BJ (cell line): ENCODE results near the gene ADIPOQ. TPM values are rescaled to one million over a fixed set of nuclear protein-coding genes. Genes with fewer than 3 reads are reported as not detected.
"Not testable (repeated sequence)": the region's sequence is repeated elsewhere in the genome, so short reads cannot be mapped to it uniquely, and the experiment has no call there.

Experiments used
- CTCF ChIA-PET: fragments of 350-600 bp; formaldehyde crosslinking; extraction: SDS; loops from one replicate; lab custom pipeline; 2021; ENCODE audit warnings: antibody characterized with exemption, inconsistent platforms; lab: Yijun Ruan, JAX
- POLR2A ChIA-PET: fragments of 300-600 bp; sonication (Branson Sonifier 250); formaldehyde crosslinking; extraction: SDS; loops from one replicate; lab custom pipeline; 2021; ENCODE audit warnings: antibody characterized with exemption; lab: Charles Lee
- DNase-seq: peaks from one replicate; pipeline ENCODE4 v3.0.0-alpha.2; 2011; ENCODE audit warnings: low read depth
- H3K27me3 ChIP-seq: 2 replicates; pipeline ENCODE4 v1.6.0; 2011; ENCODE audit warnings: low read length; ENCODE audit not compliant: control insufficient read depth, insufficient read depth
- H3K36me3 ChIP-seq: 2 replicates; pipeline ENCODE4 v1.5.1; 2011; ENCODE audit warnings: low read length; ENCODE audit not compliant: control insufficient read depth, insufficient read depth
- H3K4me3 ChIP-seq: 2 replicates; pipeline ENCODE4 v1.5.1; 2011; ENCODE audit warnings: low read depth, mild to moderate bottlenecking, control low read depth, low read length
- polyA plus RNA-seq: library from polyadenylated mRNA; depleted of rRNA; stranded (reverse); fragments of >200 nt; gene quantifications from 2 replicates; pipeline ENCODE4 v1.2.3, GENCODE V29; 2011
- TF ChIP-seq, protein P1 (sequence below): IDR thresholded peaks from 2 replicates; pipeline ENCODE4 v1.5.1; 2011; ENCODE audit warnings: low read depth, mild to moderate bottlenecking, control low read depth, inconsistent platforms, low read length, moderate library complexity; ENCODE audit not compliant: insufficient read depth

The ADIPOQ gene
- polyA plus RNA-seq, 1 experiment, result not detected

DNA sequence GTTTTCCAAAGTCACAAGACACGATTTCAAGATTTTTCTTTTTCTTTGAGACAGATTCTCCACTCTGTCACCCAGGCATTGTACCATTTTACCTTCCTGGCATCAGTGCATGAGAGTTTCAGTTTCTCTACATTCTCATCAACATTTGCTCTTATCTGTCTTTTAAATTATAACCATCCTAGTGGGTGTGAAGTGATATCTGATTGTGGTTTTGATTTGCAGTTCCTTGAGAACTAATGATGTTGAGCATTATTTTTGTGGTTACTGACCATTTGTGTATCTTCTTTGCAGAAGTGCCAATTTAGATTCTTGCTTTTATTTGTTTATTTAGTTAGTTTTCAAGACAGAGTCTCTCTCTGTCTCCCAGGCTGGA is 41.2 kb downstream of the ADIPOQ start:
- TF ChIP-seq, protein P1, sequence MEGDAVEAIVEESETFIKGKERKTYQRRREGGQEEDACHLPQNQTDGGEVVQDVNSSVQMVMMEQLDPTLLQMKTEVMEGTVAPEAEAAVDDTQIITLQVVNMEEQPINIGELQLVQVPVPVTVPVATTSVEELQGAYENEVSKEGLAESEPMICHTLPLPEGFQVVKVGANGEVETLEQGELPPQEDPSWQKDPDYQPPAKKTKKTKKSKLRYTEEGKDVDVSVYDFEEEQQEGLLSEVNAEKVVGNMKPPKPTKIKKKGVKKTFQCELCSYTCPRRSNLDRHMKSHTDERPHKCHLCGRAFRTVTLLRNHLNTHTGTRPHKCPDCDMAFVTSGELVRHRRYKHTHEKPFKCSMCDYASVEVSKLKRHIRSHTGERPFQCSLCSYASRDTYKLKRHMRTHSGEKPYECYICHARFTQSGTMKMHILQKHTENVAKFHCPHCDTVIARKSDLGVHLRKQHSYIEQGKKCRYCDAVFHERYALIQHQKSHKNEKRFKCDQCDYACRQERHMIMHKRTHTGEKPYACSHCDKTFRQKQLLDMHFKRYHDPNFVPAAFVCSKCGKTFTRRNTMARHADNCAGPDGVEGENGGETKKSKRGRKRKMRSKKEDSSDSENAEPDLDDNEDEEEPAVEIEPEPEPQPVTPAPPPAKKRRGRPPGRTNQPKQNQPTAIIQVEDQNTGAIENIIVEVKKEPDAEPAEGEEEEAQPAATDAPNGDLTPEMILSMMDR, result no peak
- POLR2A ChIA-PET, result no interaction called here
- Histone ChIP-seq H3K4me3 (no peak overlapping the region), H3K36me3 (no peaks in the 10 kb centered on the region), H3K27me3 (peaks cover 4% of the 10 kb centered on the region; the same call in 1 of the 2 replicates)
- CTCF ChIA-PET, result no interaction called here
- no peak for DNase-seq

DNA sequence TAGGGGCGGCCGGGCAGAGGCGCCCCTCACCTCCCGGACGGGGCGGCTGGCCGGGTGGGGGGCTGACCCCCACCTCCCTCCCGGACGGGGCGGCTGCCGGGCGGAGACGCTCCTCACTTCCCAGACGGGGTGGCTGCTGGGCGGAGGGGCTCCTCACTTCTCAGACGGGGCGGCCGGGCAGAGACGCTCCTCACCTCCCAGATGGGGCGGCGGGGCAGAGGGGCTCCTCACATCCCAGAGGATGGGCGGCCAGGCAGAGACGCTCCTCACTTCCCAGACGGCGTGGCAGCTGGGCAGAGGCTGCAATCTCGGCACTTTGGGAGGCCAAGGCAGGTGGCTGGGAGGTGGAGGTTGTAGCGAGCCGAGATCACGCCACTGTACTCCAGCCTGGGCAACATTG is 42.4 kb downstream of the ADIPOQ start:
- H3K36me3 ChIP-seq, H3K27me3 ChIP-seq, POLR2A ChIA-PET, H3K4me3 ChIP-seq, CTCF ChIA-PET, DNase-seq: not testable (repeated sequence)

DNA sequence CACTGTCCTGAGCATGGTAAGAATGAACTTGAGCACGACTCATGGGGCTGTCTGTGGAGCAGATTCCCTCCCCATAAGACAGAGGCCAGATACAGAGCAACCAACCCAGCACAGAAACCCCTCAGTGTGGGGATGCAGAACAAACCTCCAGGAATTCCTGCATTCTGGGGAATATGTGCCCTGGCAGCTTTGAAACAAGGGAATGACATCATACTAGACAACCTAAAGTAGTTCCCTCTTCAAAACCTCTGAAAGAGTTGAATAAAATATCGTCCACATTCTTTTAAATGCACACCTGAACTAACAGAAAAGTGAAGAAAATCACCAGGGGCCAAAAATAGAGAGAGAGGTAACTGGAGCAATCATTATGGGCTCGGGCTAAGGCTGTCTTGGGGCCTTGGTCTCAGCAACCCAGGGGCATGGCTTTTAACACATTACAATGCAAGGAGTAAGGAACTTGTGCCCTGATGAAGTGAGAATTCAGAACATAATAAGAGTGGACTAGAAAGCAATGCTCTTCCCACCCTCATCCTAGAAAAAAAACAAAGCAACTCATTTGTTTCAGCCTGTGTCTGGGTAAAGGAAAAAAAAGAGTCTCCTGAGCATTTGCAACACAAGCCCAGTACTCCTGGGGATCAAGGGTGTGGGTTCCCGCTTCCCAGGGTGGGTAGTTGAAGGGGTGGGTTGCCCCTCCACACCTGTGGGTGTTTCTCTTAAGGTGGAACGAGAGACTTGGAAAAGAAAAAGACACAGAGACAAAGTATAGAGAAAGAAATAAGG is 43.9 kb downstream of the ADIPOQ start:
- POLR2A ChIA-PET, result no interaction called here

DNA sequence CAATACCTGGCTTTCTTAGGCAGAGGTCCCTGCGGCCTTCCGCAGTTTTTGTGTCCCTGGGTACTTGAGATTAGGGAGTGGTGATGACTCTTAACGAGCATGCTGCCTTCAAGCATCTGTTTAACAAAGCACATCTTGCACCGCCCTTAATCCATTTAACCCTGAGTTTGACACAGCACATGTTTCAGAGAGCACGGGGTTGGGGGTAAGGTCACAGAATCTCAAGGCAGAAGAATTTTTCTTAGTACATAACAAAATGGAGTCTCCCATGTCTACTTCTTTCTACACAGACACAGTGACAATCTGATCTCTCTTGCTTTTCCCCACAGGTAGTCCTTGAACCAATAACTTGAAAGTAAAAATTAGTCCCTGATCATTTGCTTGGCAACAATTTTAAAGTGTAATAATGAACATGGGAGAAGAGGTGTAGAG is 45.0 kb downstream of the ADIPOQ start:
- H3K4me3 ChIP-seq, H3K36me3 ChIP-seq, DNase-seq, POLR2A ChIA-PET, CTCF ChIA-PET, H3K27me3 ChIP-seq: not testable (repeated sequence)

More for the DNA sequence above, 43.9 kb downstream of the ADIPOQ start:
- CTCF ChIA-PET, result no interaction called here
- Histone ChIP-seq H3K4me3 (no peak overlapping the region), H3K36me3 (no peaks in the 10 kb centered on the region), H3K27me3 (peaks cover 4% of the 10 kb centered on the region; the same call in 1 of the 2 replicates)
- TF ChIP-seq, protein P1, result no peak
- DNase-seq, result no peak

DNA sequence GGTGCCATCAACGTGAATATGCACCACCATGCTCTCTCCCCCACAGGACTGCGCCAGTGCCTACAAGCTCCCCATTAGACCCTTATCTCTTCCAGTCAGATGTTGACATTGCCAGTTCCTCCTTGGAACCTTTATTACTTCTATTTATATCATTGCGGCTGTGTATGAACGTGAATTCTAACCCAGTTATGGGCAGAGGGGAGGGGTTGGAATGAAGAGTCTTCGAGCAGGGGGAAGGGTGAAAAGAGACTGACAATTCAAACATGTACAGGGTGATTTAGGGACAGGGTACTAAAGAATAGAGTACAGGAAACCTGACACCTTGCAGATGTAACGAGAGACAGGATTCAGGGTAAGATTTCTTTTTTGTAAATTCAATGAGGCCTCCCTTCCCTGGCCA is 46.1 kb downstream of the ADIPOQ start:
- ChIA-PET CTCF (interaction anchor here (1.0 to 1.1 kb wide), 2 partner anchors 9 to 926 kb away, joined by 3 read pairs; no protein-coding TSS in a partner anchor), POLR2A (no interaction called here)
- no peak overlapping the region for H3K4me3 ChIP-seq
- H3K27me3 ChIP-seq, result peaks cover 4% of the 10 kb centered on the region; the same call in 1 of the 2 replicates
- no peaks in the 10 kb centered on the region for H3K36me3 ChIP-seq
- no peak for DNase-seq
- TF ChIP-seq, protein P1, result no peak

DNA sequence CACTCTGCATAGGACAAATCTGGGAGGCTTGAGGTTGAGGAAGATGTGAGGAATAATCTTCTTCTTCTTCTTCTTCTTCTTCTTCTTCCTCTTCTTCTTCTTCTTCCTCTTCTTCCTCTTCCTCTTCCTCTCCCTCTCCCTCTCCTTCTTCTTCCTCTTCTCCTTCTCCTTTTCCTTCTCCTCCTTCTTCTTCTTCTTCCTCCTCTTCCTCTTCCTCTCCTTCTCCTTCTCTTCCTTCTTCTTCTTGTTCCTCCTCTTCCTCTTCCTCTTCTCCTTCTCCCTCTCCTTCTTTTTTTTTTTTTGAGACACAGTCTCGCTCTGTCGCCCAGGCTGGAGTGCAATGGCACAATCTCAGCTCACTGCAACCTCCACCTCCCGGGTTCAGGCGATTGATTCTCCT is 47.2 kb downstream of the ADIPOQ start:
- H3K27me3 ChIP-seq, DNase-seq, POLR2A ChIA-PET, CTCF ChIA-PET, H3K36me3 ChIP-seq, H3K4me3 ChIP-seq: not testable (repeated sequence)
